ENCODE results near the gene KCTD10.

KCTD10 gene

GRCh38 chr12:109477185-109477962 lies at the start of gene KCTD10, which contains the start of gene UBE3B:
Gene KCTD10 (minus strand): TSS chr12:109477300. CDS start chr12:109477262, 38 bp downstream.
Gene UBE3B (plus strand): TSS chr12:109477634. CDS start chr12:109483552, 5,918 bp downstream.
- peak; percentile 89 for DNase-seq (ENCODE audit: low spot score)

GRCh38 chr12:109525279-109525585 lies 48.1 kb upstream of the KCTD10 start:
- no peak for DNase-seq (ENCODE audit: low spot score)

GRCh38 chr12:109524466-109525278 lies 47.6 kb upstream of the KCTD10 start:
- DNase-seq (ENCODE audit: low spot score), result no peak

- DNase-seq (ENCODE audit: low spot score), result no peak
These were observed 46.4 kb upstream of the KCTD10 start for GRCh38 chr12:109523504-109523903.

- no peak for DNase-seq (ENCODE audit: low spot score)
These were observed 46.0 kb upstream of the KCTD10 start for GRCh38 chr12:109523071-109523470.

- no peak for DNase-seq (ENCODE audit: low spot score)
These were observed 44.7 kb upstream of the KCTD10 start for GRCh38 chr12:109521831-109522230.

GRCh38 chr12:109519787-109520186 lies 42.7 kb upstream of the KCTD10 start:
- DNase-seq (ENCODE audit: low spot score), result no peak

GRCh38 chr12:109518820-109519665 lies 41.9 kb upstream of the KCTD10 start:
- peak; percentile 58 for DNase-seq (ENCODE audit: low spot score)

- DNase-seq (ENCODE audit: low spot score), result no peak
These were observed 40.5 kb upstream of the KCTD10 start for GRCh38 chr12:109517619-109518018.

GRCh38 chr12:109513977-109514376 lies 36.9 kb upstream of the KCTD10 start:
- DNase-seq (ENCODE audit: low spot score), result no peak

GRCh38 chr12:109513051-109513450 lies 36.0 kb upstream of the KCTD10 start:
- no peak for DNase-seq (ENCODE audit: low spot score)

- no peak for DNase-seq (ENCODE audit: low spot score)
These were observed 35.5 kb upstream of the KCTD10 start for GRCh38 chr12:109512608-109513007.

- no peak for DNase-seq (ENCODE audit: low spot score)
These were observed 33.1 kb upstream of the KCTD10 start for GRCh38 chr12:109510196-109510595.

GRCh38 chr12:109504068-109504467 lies 27.0 kb upstream of the KCTD10 start:
- DNase-seq (ENCODE audit: low spot score), result no peak

GRCh38 chr12:109503611-109504010 lies 26.5 kb upstream of the KCTD10 start:
- no peak for DNase-seq (ENCODE audit: low spot score)

GRCh38 chr12:109502332-109502731 lies 25.2 kb upstream of the KCTD10 start:
- no peak for DNase-seq (ENCODE audit: low spot score)

GRCh38 chr12:109501299-109501698 lies 24.2 kb upstream of the KCTD10 start:
- DNase-seq (ENCODE audit: low spot score), result no peak

- DNase-seq (ENCODE audit: low spot score), result no peak
These were observed 23.5 kb upstream of the KCTD10 start for GRCh38 chr12:109500406-109501185.

GRCh38 chr12:109497675-109498074 lies 20.6 kb upstream of the KCTD10 start:
- DNase-seq (ENCODE audit: low spot score), result no peak

- no peak for DNase-seq (ENCODE audit: low spot score)
These were observed 19.2 kb upstream of the KCTD10 start for GRCh38 chr12:109496306-109496705.

- DNase-seq (ENCODE audit: low spot score), result no peak
These were observed 17.9 kb upstream of the KCTD10 start for GRCh38 chr12:109495012-109495411.
